ENCODE measurements around the gene JPH3. TPM values are rescaled to one million over a fixed set of nuclear protein-coding genes. Genes with fewer than 3 reads are reported as not detected.

Gene JPH3
- total and polyA plus RNA-seq, 3 donors from 2014 or later: 3.2 to 8.7 (median 8.3) TPM

DNA sequence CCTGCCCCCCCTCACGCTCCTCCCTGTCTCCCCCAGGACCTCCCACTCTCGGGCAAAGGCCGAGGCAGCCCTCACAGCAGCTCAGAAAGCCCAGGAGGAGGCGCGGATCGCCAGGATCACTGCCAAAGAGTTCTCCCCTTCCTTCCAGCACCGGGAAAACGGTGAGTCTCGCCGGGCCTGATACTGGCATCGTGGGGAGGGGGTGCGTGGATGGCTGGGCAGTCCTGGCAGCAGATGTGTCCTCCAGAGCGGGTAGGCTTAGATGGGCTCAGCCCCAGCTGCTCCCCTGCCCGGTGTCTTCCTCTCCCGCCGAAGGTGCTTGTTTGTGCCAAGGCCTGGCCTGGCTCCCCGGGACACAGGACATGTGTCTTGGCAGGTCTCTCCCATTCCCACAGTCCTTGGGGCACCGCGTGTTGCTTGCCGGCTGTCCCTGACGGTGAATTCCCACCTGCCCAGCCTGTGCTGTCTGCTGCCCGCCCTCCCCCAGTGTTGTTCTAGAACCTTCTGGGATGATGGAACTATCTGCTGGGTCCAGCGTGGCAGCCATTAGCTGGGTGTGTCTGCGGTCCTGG is 81.9 kb downstream of the JPH3 start:
- TF ChIP-seq CTCF (IDR thresholded peaks at IDR 0.05) (no peak), POLR2A (IDR thresholded peaks at IDR 0.05) (no peak)
- Histone ChIP-seq H3K4me3 (no peak overlapping the region), H3K36me3 (ENCODE audit: low read depth, missing control alignments) (no peaks in the 10 kb centered on the region), H3K27ac (no peak overlapping the region), H3K4me1 (peaks cover 5% of the 10 kb centered on the region), H3K27me3 (no peaks in the 10 kb centered on the region), H3K9me3 (no peaks in the 10 kb centered on the region)
- no peak for DNase-seq
- intact Hi-C loops (cut with DNase I; ENCODE audit: low total_unique reads): no loop called here
- 63 to 83% methylated on average over 20 to 23 of the region's 24 CpGs for WGBS, 2 donors

DNA sequence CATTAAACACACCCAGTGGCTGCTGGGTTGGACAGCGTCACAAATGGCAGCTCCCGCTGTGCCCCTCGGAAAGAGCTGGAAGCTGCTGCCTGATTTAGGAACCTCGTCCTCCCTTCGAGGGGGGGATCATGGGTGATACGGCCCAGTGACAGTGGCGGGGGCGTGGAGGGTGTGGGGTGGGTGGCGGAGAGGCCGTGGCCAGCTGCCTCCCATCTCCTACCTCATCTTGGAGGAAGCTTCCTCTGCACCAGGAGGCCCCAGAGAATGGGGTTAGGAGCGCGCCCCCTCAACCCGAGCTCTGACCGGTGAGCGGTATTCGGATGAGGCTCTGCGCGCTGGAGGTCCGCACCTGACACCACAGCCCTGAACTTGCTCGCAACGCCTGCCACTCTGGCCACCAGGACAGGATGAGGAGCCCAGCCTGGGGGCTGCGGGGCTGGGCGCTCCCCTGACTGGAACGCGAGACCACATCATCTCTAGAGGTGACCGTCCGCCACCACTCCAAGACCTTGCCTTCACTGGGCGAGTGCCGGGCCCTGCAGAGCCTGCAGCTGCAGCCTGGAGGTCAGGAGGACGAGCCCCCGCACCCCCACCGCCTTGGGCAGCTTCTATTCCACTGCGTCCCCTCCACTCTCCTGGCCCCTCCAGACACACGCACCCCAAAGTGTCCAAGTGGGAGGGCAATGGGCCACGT is 82.5 kb downstream of the JPH3 start:
- WGBS, 2 donors: 87 to 96% methylated on average over 16 to 35 of the region's 35 CpGs
- intact Hi-C loops (cut with DNase I; ENCODE audit: low total_unique reads): no loop called here

GRCh38 chr16:87685405-87685755 is 83.1 kb downstream of the JPH3 start:
- Histone ChIP-seq H3K27me3 (no peaks in the 10 kb centered on the region), H3K4me1 (peaks cover 5% of the 10 kb centered on the region), H3K27ac (no peak overlapping the region), H3K4me3 (no peak overlapping the region), H3K36me3 (ENCODE audit: low read depth, missing control alignments) (no peaks in the 10 kb centered on the region), H3K9me3 (no peaks in the 10 kb centered on the region)
- DNase-seq: no peak
- no peak for TF ChIP-seq POLR2A (IDR thresholded peaks at IDR 0.05)
- no peak for TF ChIP-seq CTCF (IDR thresholded peaks at IDR 0.05)
- intact Hi-C loops (cut with DNase I; ENCODE audit: low total_unique reads): no loop called here
- 89 to 91% methylated on average over 9 to 19 of the region's 19 CpGs for WGBS, 2 donors

More for the DNA sequence above, 82.5 kb downstream of the JPH3 start:
- Histone ChIP-seq H3K4me1 (peaks cover 5% of the 10 kb centered on the region), H3K36me3 (ENCODE audit: low read depth, missing control alignments) (no peaks in the 10 kb centered on the region), H3K27me3 (no peaks in the 10 kb centered on the region), H3K4me3 (no peak overlapping the region), H3K27ac (no peak overlapping the region), H3K9me3 (no peaks in the 10 kb centered on the region)
- DNase-seq: no peak
- no peak for TF ChIP-seq POLR2A (IDR thresholded peaks at IDR 0.05)
- TF ChIP-seq CTCF (IDR thresholded peaks at IDR 0.05): no peak

DNA sequence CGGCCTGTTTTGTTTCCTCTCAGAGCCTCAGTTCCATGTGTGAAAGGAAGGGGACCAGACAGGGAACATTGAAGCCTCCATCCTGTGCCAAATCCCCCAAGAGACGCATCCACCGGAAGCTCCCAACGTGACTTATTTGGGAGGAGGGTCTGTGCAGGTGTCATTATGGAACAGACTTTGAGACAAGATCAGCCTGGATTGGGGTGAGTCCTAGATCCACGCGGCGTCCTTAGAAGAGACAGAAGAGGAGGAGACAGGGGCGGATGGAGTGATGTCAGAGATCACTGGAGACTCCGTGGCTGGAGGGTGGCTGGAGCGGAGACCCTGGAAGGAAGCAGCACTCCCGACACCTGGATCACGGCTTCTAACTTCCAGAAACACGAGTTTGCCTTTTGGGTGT is 83.5 kb downstream of the JPH3 start:
- H3K36me3 ChIP-seq (ENCODE audit: low read depth, missing control alignments): no peaks in the 10 kb centered on the region
- intact Hi-C loops (cut with DNase I; ENCODE audit: low total_unique reads): no loop called here
- peaks cover 5% of the 10 kb centered on the region for H3K4me1 ChIP-seq
- TF ChIP-seq POLR2A (IDR thresholded peaks at IDR 0.05): no peak
- TF ChIP-seq CTCF (IDR thresholded peaks at IDR 0.05): no peak
- no peak overlapping the region for H3K4me3 ChIP-seq
- no peak for DNase-seq
- H3K27ac ChIP-seq: no peak overlapping the region
- WGBS, 2 donors: 83 to 84% methylated on average over 11 to 13 of the region's 13 CpGs
- H3K27me3 ChIP-seq: no peaks in the 10 kb centered on the region
- no peaks in the 10 kb centered on the region for H3K9me3 ChIP-seq

GRCh38 chr16:87686697-87687096 is 84.4 kb downstream of the JPH3 start:
- intact Hi-C loops (cut with DNase I; ENCODE audit: low total_unique reads): no loop called here
- H3K36me3 ChIP-seq (ENCODE audit: low read depth, missing control alignments): no peaks in the 10 kb centered on the region
- WGBS, 2 donors: 76 to 100% methylated on average over 3 to 13 of the region's 13 CpGs
- H3K27me3 ChIP-seq: no peaks in the 10 kb centered on the region
- H3K9me3 ChIP-seq: no peaks in the 10 kb centered on the region
- DNase-seq: no peak
- no peak overlapping the region for H3K4me3 ChIP-seq
- peaks cover 5% of the 10 kb centered on the region for H3K4me1 ChIP-seq
- H3K27ac ChIP-seq: no peak overlapping the region
- TF ChIP-seq POLR2A (IDR thresholded peaks at IDR 0.05): no peak
- TF ChIP-seq CTCF (IDR thresholded peaks at IDR 0.05): no peak

All from testis (tissue), 3 donors.